Stimulated activated CD8-positive, alpha-beta memory T cell treated with anti-CD3 and anti-CD28 coated beads, Interleukin-15, amount 100 ng/mL, for 4 hours (primary cell): ENCODE data around the gene RNF11.
A peak's percentile ranks its signal among the peaks of the same experiment; 100 is the strongest.
"Not testable (repeated sequence)": the region's sequence is repeated elsewhere in the genome, so short reads cannot be mapped to it uniquely, and the experiment has no call there.

Source experiments
- DNase-seq, 2 donors: peaks; one replicate each; pipeline ENCODE4 v3.0.0-alpha.2; 2020; ENCODE audit warnings: low read depth in 2 of 2

Gene RNF11

GRCh38 chr1:51227231-51227960 lies 8.7 kb upstream of the RNF11 start:
- DNase-seq = not testable (repeated sequence)

- not testable (repeated sequence) for DNase-seq
Observed at GRCh38 chr1:51228471-51228870, 7.6 kb upstream of the RNF11 start.

GRCh38 chr1:51230501-51231078 lies 5.5 kb upstream of the RNF11 start:
- DNase-seq = no peak

GRCh38 chr1:51231120-51231519 lies 5.0 kb upstream of the RNF11 start:
- DNase-seq = no peak

GRCh38 chr1:51231896-51232295 lies 4.2 kb upstream of the RNF11 start:
- DNase-seq = no peak

- DNase-seq = not testable (repeated sequence)
Observed at GRCh38 chr1:51234236-51234635, 1.8 kb upstream of the RNF11 start.

GRCh38 chr1:51234721-51235425 lies 1.2 kb upstream of the RNF11 start:
- peak in 1 of 2 donors; percentile 2 for DNase-seq

GRCh38 chr1:51236531-51237350 lies 668 bp downstream of the RNF11 start:
- peak; percentile 5 to 17 for DNase-seq

- no peak for DNase-seq
Observed at GRCh38 chr1:51237351-51238033, 1.4 kb downstream of the RNF11 start.

- DNase-seq = no peak
Observed at GRCh38 chr1:51238034-51238403, 1.9 kb downstream of the RNF11 start.

- no peak for DNase-seq
Observed at GRCh38 chr1:51240084-51240483, 4.0 kb downstream of the RNF11 start.

GRCh38 chr1:51241119-51241518 lies 5.0 kb downstream of the RNF11 start:
- no peak for DNase-seq

GRCh38 chr1:51242546-51242945 lies 6.5 kb downstream of the RNF11 start:
- DNase-seq = no peak

GRCh38 chr1:51247022-51247421 lies 10.9 kb downstream of the RNF11 start:
- DNase-seq = no peak

- DNase-seq = no peak
Observed at GRCh38 chr1:51247499-51247898, 11.4 kb downstream of the RNF11 start.

- DNase-seq = no peak
Observed at GRCh38 chr1:51249445-51249844, 13.4 kb downstream of the RNF11 start.

- not testable (repeated sequence) for DNase-seq
Observed at GRCh38 chr1:51250729-51251128, 14.7 kb downstream of the RNF11 start.

GRCh38 chr1:51251165-51251564 lies 15.1 kb downstream of the RNF11 start:
- DNase-seq = not testable (repeated sequence)

GRCh38 chr1:51252366-51252765 lies 16.3 kb downstream of the RNF11 start:
- DNase-seq = no peak

- no peak for DNase-seq
Observed at GRCh38 chr1:51253691-51254090, 17.6 kb downstream of the RNF11 start.

- no peak for DNase-seq
Observed at GRCh38 chr1:51255331-51255730, 19.3 kb downstream of the RNF11 start.
